ENCODE results near the gene IFNGR1.
A peak's percentile ranks its signal among the peaks of the same experiment; 100 is the strongest.
"Not testable (repeated sequence)": the region's sequence is repeated elsewhere in the genome, so short reads cannot be mapped to it uniquely, and the experiment has no call there.

The IFNGR1 gene

DNA sequence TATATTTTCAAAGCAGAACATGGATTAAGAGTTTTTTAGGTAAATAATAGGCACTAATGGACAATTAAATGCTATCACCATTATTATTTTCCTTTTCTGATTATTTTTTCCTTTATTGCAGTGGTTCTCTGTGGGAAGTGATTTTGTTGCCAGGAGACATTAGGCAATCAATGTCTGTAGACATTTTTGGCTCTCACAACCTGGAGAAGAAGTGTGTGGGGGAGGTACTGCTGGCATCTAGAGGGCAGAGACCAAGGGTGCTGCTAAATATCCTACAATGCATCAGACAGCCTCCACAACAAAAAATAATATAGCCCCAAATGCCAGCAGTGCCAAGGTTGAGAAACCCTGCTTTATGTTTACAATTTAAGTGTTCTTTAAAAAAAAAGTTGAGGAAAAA, 8.3 kb downstream of the IFNGR1 start:
- DNase-seq (ENCODE audit: low read depth): no peak

- no peak for DNase-seq (ENCODE audit: low read depth)
Measured at GRCh38 chr6:137208279-137208678, 10.9 kb downstream of the IFNGR1 start.

DNA sequence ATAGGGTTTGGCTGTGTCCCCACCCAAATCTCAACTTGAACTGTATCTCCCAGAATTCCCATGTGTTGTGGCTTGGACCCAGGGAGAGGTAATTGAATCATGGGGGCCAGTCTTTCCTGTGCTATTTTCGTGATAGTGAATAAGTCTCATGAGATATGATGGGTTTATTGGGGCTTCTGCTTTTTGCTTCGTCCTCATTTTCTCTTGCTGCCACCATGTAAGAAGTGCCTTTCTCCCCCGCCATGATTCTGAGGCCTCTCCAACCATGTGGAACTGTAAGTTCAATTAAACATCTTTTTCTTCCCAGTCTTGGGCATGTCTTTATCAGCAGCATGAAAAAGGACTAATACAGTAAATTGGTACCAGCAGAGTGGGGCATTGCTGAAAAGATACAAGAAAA, 11.7 kb downstream of the IFNGR1 start:
- DNase-seq (ENCODE audit: low read depth): not testable (repeated sequence)

DNA sequence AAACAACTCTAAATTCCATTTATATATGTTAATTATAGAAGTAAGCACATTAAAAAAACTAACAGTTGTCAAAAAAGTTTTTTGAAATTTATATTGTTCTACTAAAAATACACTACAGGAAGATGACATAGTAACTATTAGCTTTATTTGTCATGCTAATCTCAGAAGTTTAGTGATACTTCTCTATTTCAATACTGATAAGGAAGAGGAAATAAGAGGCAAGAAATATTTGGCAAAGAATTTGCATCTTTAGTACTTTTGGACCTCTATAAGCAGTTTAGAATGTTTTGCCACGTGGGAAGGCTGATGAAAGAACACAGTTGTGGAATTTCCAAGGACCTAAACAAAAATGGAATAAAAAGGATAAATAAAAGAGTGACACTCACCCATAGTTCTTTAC, 12.6 kb downstream of the IFNGR1 start:
- DNase-seq (ENCODE audit: low read depth): no peak

GRCh38 chr6:137203256-137203655, 15.9 kb downstream of the IFNGR1 start:
- DNase-seq (ENCODE audit: low read depth): no peak

DNA sequence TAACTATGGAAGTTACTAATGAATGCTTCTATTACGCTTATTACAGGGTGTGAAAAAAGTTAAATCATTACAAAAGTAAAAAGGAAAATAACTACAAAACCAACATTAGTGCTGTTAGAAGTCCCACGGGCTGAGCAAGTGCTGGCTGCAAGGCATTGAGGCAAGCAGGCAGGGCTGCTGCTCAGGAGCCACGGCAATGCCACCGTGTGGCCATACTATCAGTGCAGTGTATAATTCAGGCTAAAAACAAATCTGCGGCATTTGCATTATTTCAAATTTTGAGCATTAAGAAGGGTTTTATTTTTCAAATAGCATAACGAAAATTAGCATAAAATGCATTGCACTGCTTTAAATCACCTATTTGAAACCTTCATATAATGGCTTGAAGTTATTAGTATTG, 17.1 kb downstream of the IFNGR1 start:
- DNase-seq (ENCODE audit: low read depth): no peak

GRCh38 chr6:137201006-137201405, 18.2 kb downstream of the IFNGR1 start:
- no peak for DNase-seq (ENCODE audit: low read depth)

DNA sequence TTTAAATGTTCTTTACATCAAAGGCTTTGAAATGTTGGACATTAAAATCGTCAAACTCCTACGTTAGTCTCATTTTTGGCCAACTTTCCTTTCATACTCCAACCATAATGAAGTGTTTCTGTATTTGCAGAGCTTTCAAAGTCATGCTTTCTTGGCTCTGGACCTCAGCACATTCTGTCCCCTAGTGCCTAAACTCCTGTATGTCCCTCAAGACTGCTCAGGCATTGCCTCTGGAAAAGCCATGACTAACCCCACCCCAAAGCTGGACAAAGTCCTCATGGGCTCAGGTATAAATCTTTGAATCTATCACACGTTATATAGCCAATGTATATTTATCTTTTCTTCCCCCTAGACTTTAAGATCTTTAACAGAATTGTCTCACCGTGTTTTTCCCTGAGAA, 18.9 kb downstream of the IFNGR1 start:
- no peak for DNase-seq (ENCODE audit: low read depth)

- no peak for DNase-seq (ENCODE audit: low read depth)
Measured at GRCh38 chr6:137197684-137198645, 21.2 kb downstream of the IFNGR1 start.

GRCh38 chr6:137193256-137194070, 25.7 kb downstream of the IFNGR1 start:
- no peak for DNase-seq (ENCODE audit: low read depth)

- no peak for DNase-seq (ENCODE audit: low read depth)
Measured at GRCh38 chr6:137192821-137193220, 26.4 kb downstream of the IFNGR1 start.

DNA sequence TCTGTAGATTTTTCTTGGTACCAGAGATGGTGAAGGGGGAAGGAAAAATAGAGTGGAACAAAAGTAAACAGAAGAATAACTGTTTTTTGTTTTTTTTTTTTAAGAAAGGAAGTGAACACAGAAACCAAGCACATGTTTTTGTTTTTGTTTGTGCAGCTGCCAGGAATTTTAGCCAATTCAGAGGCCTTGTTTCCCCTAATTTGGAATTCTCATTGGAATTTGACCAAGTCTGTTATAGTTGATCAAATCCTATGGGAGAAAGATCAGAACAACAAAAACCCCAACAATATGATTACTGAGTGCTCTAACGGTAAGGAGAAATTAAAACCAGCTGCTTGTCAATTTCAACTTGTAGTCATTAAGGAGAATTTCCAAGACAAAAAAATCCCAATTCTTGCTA, 27.5 kb downstream of the IFNGR1 start:
- DNase-seq (ENCODE audit: low read depth): no peak

GRCh38 chr6:137191236-137191635, 27.9 kb downstream of the IFNGR1 start:
- no peak for DNase-seq (ENCODE audit: low read depth)

DNA sequence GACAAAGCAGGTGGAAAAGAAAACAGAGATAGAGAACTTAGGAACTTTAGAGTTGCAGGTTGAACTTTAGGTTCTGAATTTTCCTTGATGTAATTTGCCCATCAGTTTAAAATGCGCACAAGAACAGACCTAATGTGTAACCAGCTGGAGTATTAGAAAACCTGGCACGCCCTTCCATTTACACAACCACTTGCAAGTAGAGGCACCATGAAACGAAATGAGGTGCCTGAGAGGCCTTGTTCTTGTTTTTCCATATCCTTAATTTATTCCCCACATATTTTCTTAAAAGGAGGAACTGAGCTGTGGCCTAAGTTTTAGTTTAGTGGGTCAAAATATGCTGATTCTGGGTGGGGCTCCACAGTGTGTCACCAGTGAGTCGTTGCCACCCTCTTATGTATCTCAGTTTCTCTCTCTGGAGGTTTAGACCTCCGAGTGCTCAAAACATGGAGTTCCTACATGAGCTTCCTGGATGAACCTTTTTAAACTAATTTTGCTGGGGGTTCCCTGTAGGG, 28.5 kb downstream of the IFNGR1 start:
- no peak for DNase-seq (ENCODE audit: low read depth)

DNA sequence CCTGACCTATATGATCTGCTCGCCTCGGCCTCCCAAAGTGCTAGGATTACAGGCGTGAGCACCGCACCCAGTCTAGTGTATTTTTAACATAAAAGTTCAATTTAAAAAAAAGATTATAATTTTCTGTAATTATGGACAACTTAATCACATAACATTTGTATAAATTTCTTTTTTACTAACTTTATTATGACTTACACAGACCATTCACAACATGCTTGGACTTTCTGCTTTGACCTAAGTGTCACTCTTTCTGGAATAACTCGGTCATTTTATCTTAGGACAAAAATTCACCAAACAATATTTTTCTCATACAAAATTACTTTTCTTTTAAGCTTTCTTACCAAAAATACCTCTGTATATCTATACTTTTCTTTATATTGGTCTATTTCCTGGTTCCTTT, 30.3 kb downstream of the IFNGR1 start:
- peak; percentile 20 for DNase-seq (ENCODE audit: low read depth)

- DNase-seq (ENCODE audit: low read depth): no peak
Measured at GRCh38 chr6:137185290-137185689, 33.9 kb downstream of the IFNGR1 start.

DNA sequence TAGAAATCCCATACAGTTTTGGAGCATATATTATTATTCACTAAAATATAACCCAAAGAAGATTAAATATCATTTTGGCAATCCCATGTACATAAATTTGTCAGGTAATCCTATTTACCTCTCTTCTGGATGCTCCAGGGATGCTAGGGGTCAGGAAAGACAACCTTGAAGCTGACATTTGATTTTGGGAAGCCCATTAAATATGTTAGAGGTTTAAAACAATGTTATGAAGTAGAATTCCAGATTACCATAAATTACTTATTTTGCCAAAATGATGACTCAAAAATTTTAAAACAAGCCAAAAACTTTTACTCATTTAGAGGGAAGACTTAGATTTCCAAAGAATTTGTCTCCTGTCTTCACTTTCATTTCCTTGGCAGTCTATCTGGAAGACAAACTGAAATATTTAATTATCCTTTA, 36.5 kb downstream of the IFNGR1 start:
- DNase-seq (ENCODE audit: low read depth): no peak

- DNase-seq (ENCODE audit: low read depth): no peak
Measured at GRCh38 chr6:137181891-137182653, 37.1 kb downstream of the IFNGR1 start.

DNA sequence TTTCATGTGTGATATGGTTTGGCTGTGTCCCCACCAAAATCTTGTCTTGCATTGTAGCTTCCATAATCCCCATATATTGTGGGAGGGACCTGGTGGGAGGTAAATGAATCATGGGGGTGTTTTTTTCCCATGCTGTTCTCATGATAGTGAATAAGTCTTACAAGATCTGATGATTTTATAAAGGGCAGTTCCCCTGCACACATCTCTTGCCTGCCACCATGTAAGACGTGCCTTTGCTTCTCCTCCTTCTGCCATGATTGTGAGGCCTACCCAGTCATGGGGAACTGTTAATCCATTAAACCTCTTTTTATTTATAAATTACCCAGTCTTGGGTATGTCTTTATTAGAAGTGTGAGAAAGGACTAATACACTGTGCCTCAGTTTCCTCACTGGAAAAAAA, 41.6 kb downstream of the IFNGR1 start:
- DNase-seq (ENCODE audit: low read depth): no peak

DNA sequence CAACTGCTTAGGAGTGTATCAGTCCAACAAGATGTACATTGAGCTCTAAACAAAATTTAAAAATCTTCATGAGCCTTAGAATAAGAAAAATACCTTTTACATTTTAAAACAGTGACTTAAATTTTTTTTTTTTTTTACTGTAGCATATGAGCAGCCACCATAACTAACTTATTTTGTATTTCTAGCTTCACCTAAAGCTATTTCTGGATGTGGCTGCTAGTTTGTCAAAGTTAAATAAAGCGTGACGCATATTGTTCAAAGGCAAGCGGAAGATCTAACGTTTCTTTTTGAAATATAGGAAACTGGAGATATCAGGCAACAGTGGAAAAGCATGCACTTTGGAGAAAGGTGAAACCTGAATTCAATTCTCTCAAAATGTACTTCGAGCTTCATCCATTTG, 42.5 kb downstream of the IFNGR1 start:
- DNase-seq (ENCODE audit: low read depth): no peak

GRCh38 chr6:137175868-137176245, 43.3 kb downstream of the IFNGR1 start:
- DNase-seq (ENCODE audit: low read depth): no peak
